ENCODE data around the gene FBXO45.

DNA sequence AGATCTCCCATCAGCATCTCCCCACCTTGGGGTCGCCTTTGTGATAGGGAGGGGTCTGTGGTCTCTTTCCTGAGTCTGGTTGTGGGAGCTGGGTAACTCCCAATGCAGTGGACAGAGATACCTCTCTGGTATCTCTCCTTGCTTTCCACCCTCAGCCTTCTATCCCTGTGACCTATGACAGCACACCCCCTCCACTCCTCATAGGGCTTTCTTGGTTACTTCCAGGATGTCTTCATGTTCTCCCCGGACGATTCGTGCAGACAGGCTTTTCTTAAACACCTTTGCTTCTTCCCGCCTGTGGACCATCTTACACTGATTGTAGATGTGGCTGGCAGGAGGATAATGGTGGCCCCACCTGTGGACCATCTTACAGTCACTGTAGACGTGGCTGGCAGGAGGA lies 56.9 kb downstream of the FBXO45 start:
- TF ChIP-seq, protein P1, sequence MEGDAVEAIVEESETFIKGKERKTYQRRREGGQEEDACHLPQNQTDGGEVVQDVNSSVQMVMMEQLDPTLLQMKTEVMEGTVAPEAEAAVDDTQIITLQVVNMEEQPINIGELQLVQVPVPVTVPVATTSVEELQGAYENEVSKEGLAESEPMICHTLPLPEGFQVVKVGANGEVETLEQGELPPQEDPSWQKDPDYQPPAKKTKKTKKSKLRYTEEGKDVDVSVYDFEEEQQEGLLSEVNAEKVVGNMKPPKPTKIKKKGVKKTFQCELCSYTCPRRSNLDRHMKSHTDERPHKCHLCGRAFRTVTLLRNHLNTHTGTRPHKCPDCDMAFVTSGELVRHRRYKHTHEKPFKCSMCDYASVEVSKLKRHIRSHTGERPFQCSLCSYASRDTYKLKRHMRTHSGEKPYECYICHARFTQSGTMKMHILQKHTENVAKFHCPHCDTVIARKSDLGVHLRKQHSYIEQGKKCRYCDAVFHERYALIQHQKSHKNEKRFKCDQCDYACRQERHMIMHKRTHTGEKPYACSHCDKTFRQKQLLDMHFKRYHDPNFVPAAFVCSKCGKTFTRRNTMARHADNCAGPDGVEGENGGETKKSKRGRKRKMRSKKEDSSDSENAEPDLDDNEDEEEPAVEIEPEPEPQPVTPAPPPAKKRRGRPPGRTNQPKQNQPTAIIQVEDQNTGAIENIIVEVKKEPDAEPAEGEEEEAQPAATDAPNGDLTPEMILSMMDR (conservative IDR thresholded peaks at IDR 0.05 in 1 of 2, IDR thresholded peaks at IDR 0.05 in 1 of 2; ENCODE audit: low read depth in 1 of 2, low read length in 2 of 2) = no peak
- no peak for TF ChIP-seq EZH2 (IDR thresholded peaks at IDR 0.05; ENCODE audit: low read length, missing control alignments)
